OCI-LY3 (cell line): ENCODE results near the gene CDK17.

Experiments
- H2AFZ ChIP-seq: fragments of 200-600, 300-600 bp; shearing (Covaris generic); 2 replicates; pipeline ENCODE4 v1.6.0; 2014; ENCODE audit warnings: antibody characterized with exemption, low read depth, low read length
- H3K27ac ChIP-seq: fragments of 200-600, 300-600 bp; sonication (generic); 2 replicates; pipeline ENCODE4 v1.5.1; 2014; ENCODE audit warnings: mild to moderate bottlenecking, low read length, moderate library complexity, mixed read lengths
- H3K27me3 ChIP-seq: fragments of 200-600, 300-600 bp; sonication (generic); 2 replicates; pipeline ENCODE4 v1.6.1; 2014; ENCODE audit warnings: low read depth, low read length, mixed read lengths
- H3K36me3 ChIP-seq: fragments of 200-600, 300-600 bp; sonication (generic); replicated peaks from 2 replicates; pipeline ENCODE3; 2014; ENCODE audit warnings: low read depth, low read length, mixed read lengths
- H3K4me1 ChIP-seq: fragments of 300-600, 200-600 bp; sonication (generic); 2 replicates; pipeline ENCODE4 v1.6.1; 2014; ENCODE audit warnings: low read length, mixed read lengths
- H3K4me2 ChIP-seq: fragments of 200-600, 300-600 bp; sonication (generic); 2 replicates; pipeline ENCODE4 v1.6.1; 2014; ENCODE audit warnings: low read length, mixed read lengths
- H3K4me3 ChIP-seq: fragments of 300-600, 200-600 bp; sonication (generic); 2 replicates; pipeline ENCODE4 v1.5.1; 2014; ENCODE audit warnings: antibody characterized with exemption, mild to moderate bottlenecking, low read length, moderate library complexity
- H3K79me2 ChIP-seq: fragments of 300-600, 200-600 bp; shearing (Covaris generic); 2 replicates; pipeline ENCODE4 v1.6.1; 2014; ENCODE audit warnings: mild to moderate bottlenecking, low read length, mixed read lengths
- H3K9ac ChIP-seq: fragments of 300-600, 200-600 bp; shearing (Covaris generic); 2 replicates; pipeline ENCODE4 v1.6.0; 2014; ENCODE audit warnings: mild to moderate bottlenecking, low read length, moderate library complexity
- H3K9me3 ChIP-seq: fragments of 200-600, 300-600 bp; shearing (Covaris generic); 2 replicates; pipeline ENCODE4 v1.6.1; 2014; ENCODE audit warnings: low read length, mixed read lengths; ENCODE audit not compliant: insufficient read depth
- H4K20me1 ChIP-seq: fragments of 200-600, 300-600 bp; sonication (generic); 2 replicates; pipeline ENCODE4 v1.6.1; 2016; ENCODE audit warnings: low read length, mixed read lengths; ENCODE audit not compliant: insufficient read depth
- CTCF ChIP-seq: fragments of 200-600, 300-600 bp; sonication (generic); IDR thresholded peaks from 2 replicates; pipeline ENCODE4 v1.5.1; 2014; ENCODE audit warnings: antibody characterized with exemption, low read length, low read depth
- EZH2phosphoT487 ChIP-seq: fragments of 200-600 bp; shearing (Covaris generic); IDR thresholded peaks from 2 replicates; pipeline ENCODE4 v1.6.1; 2018; ENCODE audit warnings: antibody characterized with exemption, mixed run types, low read depth

The CDK17 gene

GRCh38 chr12:96246926-96247505 is 153.2 kb downstream of the CDK17 start:
- Histone ChIP-seq H4K20me1 (peaks cover 64% of the 10 kb centered on the region), H3K36me3 (peaks cover 38% of the 10 kb centered on the region), H3K79me2 (peaks cover 66% of the 10 kb centered on the region), H3K27me3 (no peaks in the 10 kb centered on the region), H3K9me3 (no peaks in the 10 kb centered on the region), H2AFZ (no peak overlapping the region), H3K4me3 (no peak overlapping the region), H3K27ac (no peak overlapping the region), H3K9ac (no peak overlapping the region), H3K4me1 (peaks cover 11% of the 10 kb centered on the region), H3K4me2 (no peak overlapping the region)
- no peak for TF ChIP-seq EZH2phosphoT487
- no peak for TF ChIP-seq CTCF

GRCh38 chr12:96244826-96245225 is 155.4 kb downstream of the CDK17 start:
- Histone ChIP-seq H2AFZ (no peak overlapping the region), H3K4me1 (no peaks in the 10 kb centered on the region), H4K20me1 (peaks cover 66% of the 10 kb centered on the region), H3K4me2 (no peak overlapping the region), H3K79me2 (peaks cover 72% of the 10 kb centered on the region), H3K9ac (no peak overlapping the region), H3K27me3 (no peaks in the 10 kb centered on the region), H3K9me3 (no peaks in the 10 kb centered on the region), H3K36me3 (peaks cover 31% of the 10 kb centered on the region), H3K4me3 (no peak overlapping the region), H3K27ac (no peak overlapping the region)
- no peak for TF ChIP-seq CTCF
- TF ChIP-seq EZH2phosphoT487: no peak

GRCh38 chr12:96242597-96242996 is 157.6 kb downstream of the CDK17 start:
- Histone ChIP-seq H3K27me3 (no peaks in the 10 kb centered on the region), H3K4me3 (no peak overlapping the region), H3K4me2 (no peak overlapping the region), H4K20me1 (peaks cover 67% of the 10 kb centered on the region), H3K27ac (no peak overlapping the region), H3K79me2 (peaks cover 72% of the 10 kb centered on the region), H3K4me1 (no peaks in the 10 kb centered on the region), H3K36me3 (peaks cover 13% of the 10 kb centered on the region), H2AFZ (no peak overlapping the region), H3K9me3 (no peaks in the 10 kb centered on the region), H3K9ac (no peak overlapping the region)
- TF ChIP-seq EZH2phosphoT487 (no peak), CTCF (no peak)

- no peaks in the 10 kb centered on the region for H3K4me1 ChIP-seq
- H3K9ac ChIP-seq: no peak overlapping the region
- no peak overlapping the region for H3K4me3 ChIP-seq
- H2AFZ ChIP-seq: no peak overlapping the region
- no peak overlapping the region for H3K27ac ChIP-seq
- H3K79me2 ChIP-seq: peaks cover 78% of the 10 kb centered on the region
- peaks cover 75% of the 10 kb centered on the region for H4K20me1 ChIP-seq
- no peak overlapping the region for H3K4me2 ChIP-seq
- H3K9me3 ChIP-seq: no peaks in the 10 kb centered on the region
- no peaks in the 10 kb centered on the region for H3K27me3 ChIP-seq
- H3K36me3 ChIP-seq: peaks cover 9% of the 10 kb centered on the region
- TF ChIP-seq EZH2phosphoT487 (no peak), CTCF (no peak)
Observed at GRCh38 chr12:96241846-96242256, 158.4 kb downstream of the CDK17 start.
